C1 segment of cervical spinal cord (tissue), 14 donors: ENCODE results near the gene BPIFB4.
"Not testable (repeated sequence)": the region's sequence is repeated elsewhere in the genome, so short reads cannot be mapped to it uniquely, and the experiment has no call there.

ENCODE experiments used
- DNase-seq, 14 donors: peaks; one replicate each; lab custom pipeline; 2025; lab: John Stamatoyannopoulos, UW

Gene BPIFB4

DNA sequence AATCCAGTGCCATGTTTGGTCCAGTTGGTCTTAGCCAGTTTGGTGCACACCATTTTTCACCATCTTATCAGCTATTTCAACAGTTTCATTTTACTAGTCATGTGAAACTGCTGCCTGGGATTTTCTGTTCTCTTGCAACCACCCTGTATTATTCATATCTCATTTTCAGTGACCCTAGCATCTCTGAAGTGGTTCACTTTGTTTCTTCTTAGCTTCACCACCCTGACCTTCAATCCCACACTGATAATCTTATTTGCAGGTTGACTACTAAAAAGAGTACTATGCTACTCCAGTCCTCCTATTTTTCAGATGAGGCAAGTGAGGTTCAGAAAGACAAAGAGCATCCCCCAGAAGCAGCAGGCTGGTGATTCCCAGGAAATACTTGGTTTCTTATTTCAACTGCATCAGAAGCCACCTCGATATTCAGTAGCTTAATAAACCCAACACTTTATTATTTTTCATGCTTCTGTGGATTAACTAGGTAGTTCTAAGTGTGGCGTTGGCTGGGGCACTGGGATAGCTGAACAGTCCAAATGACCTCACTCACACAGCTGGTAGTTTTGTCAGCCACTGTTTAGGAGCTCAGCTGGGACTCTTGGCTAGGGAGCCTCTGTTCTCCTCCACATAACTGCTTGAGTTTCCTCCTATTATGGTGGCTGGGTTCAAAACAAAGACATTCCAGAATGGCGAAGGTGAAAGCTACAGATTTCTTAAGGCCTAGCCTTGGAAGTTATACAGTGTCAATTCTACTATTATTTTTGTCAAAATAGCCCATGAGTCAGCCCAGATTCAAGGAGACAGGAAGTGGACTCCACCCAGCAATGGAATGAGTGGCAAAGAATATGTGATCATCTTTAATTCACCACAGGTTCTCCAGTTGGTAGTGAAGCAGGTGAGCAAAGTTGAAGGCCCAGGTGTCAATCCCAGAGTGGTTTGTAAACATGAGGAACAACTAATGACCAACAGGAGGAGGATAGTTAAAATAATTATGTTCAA lies 40.6 kb downstream of the BPIFB4 start:
- DNase-seq, result no peak

DNA sequence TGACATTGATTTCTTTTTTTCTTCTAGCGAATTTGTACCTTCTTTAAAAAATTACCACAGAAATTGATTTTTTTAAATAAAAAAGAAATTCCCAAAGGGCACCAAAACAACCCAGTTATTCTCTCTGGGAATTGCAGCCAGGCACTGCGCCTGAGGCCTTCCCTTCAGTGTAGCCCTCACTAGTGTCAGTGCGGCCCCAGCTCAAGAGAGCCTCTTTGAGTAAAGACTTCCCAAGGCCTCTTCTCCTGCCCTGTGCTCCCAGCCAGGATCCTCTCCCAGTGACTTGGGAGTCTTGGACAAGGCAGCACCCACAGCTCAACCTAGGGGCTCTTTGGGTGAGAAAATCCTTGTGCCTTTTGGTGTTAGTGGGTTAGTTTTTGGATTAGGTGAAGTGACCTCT lies 41.5 kb downstream of the BPIFB4 start:
- DNase-seq, result no peak

DNA sequence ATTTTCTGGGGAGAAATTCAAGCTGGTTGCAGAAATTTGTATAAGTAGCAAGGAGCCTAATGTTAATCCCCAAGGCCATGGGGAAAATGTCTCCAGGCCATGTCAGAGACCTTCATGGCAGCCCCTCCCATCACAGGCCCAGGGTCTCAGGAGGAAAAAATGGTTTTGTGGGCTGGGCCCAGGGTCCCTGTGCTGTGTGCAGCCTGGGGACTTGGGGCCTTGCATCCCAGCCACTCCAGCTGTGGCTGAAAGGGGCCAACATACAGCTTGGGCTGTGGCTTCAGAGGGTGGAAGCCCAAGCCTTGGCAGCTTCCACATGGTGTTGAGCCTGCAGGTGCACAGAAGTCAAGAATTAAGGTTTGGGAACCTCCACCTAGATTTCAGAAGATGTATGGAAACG lies 42.9 kb downstream of the BPIFB4 start:
- DNase-seq, result not testable (repeated sequence)

DNA sequence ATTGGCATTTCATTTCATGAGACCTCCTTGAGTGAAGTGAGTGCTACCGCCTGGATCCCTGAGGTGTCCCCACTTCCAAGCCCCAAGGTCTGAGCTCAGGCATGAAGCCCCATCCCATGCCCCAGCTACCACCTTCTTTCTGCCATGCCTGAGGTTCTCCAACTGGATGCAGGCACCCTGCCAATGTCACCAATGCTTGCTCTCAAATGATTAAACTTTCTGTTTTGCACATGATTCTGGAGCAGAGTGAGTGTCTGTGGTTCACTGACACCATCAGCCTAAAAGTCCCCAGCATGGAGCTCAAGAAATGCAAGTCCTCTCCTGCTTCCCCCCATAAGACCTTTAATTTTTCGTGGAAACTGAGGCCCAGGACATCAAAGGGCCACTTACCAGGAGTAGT lies 44.8 kb downstream of the BPIFB4 start:
- DNase-seq, result no peak

DNA sequence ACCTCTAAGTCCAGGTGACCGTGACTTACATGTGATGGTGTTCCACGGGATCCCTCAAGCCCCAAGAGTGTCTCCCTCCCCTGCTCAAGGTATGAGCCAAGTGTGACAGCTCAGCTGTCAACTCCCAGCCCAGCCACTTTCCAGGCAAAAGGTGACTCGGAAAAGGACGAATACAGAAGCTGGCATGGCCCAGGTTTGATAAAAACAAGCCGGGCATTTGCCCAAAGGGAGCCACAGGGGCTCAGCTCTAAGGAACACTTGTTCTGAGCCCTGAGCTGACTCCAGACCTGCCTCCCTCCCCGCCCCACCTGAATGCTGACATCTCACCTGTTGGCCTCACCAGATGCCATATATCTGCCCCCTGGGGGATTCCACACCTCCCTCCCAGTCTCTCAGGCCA lies 45.6 kb downstream of the BPIFB4 start:
- no peak for DNase-seq

DNA sequence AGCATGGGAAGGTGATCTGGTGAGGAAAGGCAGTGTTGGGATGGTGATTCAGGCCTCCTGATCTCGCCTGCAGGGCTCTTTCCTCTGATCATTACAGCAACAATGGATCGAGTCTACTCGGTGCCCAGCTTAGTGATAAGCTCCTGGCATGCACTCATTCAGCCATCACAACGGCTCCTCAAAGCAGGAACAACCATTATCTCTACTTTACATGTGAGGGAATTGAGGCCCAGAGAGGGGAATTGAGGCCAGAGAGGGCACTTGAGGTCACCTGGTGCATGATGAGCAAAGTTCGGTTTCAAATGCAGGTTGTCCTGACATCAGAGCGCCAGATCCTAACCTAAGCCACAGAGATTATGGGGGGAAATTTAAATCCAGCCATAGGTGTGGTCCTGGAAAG lies 46.5 kb downstream of the BPIFB4 start:
- DNase-seq, result no peak

DNA sequence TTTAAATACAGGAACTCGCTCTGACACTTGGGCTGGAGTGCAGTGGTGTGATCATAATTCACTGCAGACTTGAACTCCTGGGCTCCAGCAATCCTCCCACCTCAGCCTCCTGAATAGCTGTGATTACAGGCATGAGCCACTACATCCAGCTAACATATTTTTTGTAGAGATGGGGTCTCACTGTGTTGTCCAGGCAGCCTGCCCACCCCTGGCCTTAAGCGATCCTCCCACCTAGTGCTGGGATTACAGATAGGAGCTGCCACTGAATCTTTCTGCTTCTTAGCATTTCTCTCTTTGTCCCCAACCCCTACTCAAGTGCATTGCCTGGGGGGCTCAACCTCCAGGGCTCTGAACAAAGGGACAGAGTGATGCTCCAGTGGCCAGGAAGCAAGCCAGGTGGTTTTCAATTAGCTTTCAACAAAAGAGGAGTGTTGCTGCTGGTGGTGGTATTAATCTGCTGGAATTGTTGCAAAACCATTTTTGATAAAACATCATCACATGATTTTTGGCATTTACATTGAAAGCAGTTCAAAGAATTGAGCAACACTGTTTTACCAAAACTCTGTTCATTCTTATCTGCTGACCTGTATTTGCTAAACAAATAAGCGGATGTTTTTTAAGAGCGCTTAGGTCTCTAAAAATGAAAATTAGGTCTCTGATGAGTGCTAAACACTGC lies 48.1 kb downstream of the BPIFB4 start:
- no peak for DNase-seq

DNA sequence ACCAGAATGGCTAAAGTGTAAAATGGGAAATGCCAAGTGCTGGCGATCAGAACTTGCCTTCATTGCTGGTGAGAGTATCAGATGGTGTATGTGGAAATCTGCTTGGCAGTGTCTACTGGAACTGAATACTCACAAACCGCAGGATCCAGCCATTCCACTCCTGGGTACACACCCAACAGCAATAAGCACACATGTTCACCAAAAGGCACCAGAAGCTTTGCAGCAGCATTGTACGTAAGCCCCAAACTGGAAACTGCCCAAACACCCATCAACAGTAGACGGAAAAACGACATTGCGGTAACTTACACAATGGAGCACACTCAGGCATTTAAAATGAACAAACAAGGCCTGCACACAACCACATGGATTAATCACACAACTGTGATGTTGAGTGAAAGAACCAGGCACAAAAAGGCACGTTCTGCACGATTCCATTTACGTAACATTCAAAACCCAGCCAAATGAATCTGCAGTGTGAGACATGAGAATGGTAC lies 51.2 kb downstream of the BPIFB4 start:
- no peak for DNase-seq

DNA sequence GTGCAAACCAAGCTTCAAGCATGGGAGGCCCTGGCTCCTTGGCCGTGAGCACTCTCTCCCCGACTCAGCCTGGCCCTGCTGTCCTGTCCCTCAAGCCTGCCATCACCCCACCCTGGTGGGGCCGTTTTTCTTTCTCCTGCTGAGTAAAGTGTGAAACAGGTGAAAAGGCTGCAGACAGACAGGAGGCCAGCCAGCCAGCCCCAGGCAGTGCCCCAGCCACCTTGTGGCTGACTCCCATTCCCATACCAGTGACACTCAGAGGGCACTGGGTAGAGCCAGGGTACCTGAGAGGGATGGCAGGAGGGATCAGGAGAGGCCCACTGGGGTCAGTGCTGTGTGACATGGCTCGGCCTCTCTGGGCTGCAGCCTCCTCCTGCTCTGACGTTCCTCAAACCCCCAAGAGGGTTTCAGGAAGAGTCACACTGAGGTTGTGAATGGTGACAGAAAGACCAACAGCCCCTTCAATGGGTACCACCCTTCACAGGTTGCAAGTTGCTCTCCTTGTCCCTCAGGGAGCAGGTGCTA lies 52.6 kb downstream of the BPIFB4 start:
- DNase-seq, result no peak

DNA sequence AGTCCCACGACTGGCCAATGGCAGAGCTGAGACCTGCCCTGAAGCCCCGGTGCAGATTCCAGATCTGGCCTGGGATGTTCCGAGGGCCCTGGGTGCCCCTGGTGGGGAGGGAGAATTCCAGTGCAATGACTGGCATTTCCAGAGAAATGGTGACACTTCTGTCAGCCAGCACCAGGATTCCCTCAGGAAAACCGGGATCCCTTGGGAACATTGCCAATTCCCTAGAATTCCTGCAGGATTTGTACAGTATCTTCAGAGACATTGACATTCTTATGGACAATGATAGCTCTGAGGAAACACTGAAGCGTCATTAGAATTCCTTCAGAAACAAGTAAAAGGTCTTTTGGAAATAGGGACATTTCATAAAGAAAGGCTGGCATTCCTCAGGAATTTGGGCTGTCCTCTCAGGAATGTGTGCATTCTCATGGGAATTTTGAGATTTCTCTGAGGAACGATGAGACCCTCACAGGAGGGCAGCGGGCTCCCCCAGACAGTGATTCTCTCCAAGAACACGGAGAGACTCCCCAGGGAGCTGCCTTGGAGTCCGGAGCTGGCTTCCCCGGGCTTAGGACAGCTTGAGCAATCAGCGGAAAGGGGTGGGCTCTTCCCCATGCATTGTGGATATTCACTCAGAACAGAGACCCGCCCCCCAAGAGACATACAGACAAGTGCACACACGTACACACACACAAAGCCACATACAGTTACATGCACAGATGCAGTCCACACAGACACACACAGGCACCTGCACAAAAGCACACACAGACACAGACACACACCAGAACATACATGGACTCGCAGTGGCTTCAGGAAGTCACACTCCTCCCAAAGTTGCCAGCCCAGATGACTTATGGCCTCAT lies 53.3 kb downstream of the BPIFB4 start:
- no peak for DNase-seq

DNA sequence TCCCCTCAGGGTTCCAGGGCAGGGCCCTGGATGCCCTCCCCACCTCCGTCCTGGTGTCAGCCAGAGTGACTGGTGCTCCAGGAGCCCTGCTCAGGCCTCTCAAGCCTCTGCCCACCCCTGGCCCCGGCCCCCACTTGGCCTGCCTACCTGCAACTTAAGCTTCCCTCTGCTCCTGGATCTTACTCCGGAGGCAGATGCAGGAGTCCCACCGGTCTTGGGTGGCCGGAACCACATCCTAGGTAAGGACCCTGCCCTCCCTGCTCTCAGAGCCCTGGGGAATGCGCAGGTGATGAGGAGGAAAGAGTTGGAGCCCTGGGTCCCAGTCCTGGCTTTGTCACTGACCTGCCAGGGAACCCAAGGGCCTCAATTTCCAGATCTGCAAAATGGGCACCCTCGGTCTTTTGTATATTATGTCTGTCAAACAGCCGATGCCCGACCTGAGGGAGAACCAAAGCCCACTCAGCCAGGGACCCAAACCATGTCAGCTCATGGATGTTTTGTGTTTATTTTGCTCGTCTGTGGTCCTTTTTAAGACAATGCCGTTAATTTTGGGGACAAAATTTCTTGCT lies 54.0 kb downstream of the BPIFB4 start:
- no peak for DNase-seq

DNA sequence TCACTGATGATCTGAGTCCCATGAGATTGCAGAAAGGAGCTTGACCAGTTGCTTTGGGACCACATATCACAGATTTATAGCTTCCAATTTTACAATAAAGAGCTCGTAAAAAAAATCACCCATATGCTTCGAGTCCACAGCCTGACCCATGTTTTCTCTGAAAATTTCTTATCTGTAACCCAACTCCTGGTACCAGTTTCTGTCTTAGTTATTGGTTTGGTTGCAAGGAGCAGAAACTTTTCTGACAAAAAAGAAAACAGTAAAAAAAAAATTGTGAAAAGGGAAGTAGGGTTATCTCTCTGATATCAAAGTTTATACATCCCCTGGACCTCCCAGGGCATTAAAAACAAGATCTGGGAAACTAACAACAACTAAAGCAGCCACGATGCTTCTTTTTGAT lies 57.8 kb downstream of the BPIFB4 start:
- DNase-seq, result no peak

DNA sequence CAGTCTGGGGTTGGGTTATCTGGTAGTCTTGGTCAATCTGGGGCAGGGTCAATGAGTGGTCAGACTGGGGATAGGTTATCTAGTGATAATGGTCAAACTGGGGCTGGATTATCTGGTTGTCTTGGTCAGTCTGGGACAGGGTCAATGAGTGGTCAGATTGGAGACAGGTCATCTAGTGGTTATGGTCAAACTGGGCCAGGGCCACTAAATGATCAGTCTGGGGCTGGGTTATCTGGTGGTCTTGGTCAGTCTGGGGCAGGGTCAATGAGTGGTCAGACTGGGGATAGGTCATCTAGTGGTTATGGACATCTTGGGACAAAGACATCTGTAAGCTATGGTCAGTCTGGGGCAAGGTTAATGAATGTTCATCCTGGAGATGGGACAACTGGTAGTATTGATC lies 60.0 kb downstream of the BPIFB4 start:
- no peak for DNase-seq

DNA sequence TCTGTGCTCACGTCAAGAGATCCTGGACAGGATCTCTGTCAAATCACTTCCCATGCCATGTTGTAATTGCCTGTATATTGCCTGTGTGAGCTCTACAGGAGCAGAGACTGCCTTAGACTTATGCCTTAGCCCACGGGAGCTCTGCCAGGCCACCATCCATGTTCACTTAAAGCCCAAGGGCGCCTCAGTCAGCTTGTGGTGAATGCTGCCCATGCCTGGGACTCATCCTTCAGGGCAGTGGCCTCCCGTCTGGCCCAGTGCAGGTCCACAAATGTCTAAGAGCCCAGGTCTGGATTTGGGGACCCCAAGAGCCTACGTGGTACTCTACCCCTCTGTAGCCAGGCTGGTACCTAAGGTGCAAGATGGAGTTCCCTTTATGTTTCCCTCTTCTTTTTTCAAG lies 66.1 kb downstream of the BPIFB4 start:
- no peak for DNase-seq

DNA sequence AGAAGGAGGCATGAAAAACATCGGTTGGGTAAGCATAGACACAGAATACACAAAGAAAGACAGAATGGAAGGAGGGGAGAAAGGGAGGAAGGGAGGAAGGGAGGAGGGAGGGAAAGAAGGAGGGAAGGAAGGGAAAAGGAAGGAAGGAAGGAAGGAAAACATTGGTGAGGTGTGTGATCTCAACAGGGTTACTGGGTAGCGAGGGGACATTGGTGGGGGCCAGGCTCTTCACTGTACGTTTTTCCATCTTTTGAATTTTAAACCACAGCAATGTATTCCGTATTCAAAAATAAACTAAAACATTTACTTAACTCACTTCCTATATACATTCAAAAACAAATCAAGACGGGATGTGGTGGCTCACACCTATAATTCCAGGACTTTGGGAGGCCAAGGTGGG lies 67.9 kb downstream of the BPIFB4 start:
- no peak for DNase-seq

DNA sequence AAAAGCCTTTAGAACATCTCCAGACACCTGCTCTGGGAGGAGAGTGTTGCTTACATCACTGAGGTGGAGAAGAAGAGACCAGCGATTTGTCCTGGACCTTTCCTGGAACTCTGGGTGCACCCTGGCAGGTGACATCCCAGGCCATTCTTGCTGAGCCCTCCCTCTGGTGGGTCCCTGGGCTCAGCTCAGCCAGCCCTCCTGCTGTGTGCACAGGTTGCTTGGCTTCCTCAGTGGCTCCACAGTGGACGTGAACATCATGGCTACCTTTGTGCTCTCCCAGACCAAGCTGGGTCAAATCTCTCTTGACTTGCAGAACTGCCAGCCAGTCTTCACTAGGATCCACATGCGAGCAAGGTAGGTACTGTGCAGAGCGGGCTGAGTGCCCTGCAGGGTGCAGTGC lies 68.6 kb downstream of the BPIFB4 start:
- DNase-seq, result no peak

DNA sequence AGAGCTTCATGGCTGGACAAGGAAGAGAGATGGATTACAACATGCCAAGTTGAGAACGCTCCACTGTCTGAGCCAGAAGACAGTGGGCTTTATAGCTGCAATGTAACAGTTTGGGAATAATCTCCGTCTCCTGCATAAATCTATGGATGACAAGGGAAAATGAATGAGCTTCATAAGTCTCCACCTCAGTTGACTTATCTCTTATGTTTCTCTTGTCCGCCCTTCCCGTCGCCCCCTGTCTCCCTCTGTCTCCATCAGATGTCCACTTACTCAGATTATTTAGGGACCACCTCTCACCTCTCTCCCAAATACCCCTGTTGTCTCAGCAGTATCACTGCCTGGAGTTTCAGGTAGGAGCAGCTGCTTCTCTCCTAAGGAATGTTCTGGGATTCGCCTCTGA lies 74.8 kb downstream of the BPIFB4 start:
- no peak for DNase-seq

DNA sequence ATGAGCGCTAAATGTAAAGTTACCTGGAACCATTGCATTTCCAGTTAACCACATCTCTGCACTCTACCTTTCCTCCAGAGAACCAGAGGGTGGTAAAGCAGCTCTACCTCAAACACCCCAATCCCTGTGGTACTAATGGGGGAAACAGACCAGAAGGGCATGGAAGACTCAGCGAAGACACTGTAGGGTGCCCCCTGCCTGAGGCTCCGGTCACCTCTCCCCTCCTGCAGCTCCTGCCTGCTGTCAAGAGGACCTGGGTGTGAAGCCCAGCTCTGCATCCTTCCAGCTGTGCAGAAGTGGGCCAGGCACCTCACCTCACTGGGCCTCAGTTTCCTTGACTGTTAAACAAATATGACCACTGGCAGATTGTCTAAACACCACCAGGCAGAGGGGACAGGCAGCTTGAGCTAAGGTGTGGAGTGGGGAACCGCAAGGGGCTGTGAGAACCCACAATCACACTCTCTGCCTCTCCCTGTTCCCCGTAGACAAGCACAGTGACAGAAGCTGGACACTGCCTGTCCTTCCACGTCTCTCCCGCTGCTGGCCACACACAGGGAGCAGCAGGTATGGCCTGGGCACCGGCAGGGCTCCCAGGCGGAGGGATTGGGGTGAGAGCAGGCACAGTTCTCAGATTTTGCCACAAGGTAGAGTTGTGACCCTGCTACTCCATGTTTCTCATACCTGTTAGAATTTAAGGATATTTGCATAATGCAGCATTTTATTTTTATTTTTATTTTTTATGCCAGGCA lies 79.4 kb downstream of the BPIFB4 start:
- DNase-seq, result no peak

DNA sequence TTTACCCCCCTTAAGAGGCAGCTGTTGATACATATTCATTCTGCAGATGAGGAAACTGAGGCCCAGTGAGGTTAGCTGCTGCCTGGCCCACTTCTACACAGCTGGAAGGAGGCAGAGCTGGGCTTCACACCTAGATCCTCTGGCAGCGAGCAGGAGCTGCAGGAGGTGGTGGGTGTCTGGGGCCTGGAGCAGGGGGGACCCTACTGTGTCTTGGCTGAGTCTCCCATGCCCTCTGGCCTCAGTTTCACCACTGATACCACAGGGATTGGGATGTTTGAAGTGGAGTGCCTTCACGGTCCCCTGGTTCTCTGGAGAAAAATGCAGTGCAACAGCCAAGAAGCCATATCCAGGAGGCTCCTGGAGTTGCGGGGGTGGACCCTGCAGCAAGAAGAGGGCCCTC lies 80.3 kb downstream of the BPIFB4 start:
- DNase-seq, result no peak

DNA sequence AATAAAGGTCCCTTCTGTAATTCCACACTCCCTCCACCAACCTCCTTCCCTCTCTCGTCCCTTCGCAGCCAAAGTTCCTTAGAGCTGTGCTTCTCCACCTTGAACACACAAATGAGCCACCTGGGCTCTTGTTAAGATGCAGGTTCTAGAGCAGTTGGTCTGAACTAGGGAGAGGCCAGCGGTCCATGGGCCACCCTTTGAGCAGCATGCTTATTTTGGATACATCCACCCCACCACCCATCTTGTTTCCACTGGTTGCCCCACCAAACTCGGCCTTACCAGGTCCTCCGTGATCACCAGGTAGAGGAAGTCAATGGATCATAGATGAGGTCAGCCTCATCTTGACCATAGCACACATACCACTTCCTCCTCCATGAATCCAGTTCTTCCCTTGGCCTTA lies 81.2 kb downstream of the BPIFB4 start:
- no peak for DNase-seq
